Neural cell (in vitro differentiated cells): ENCODE results near the gene GTF2F2.

Experiments used
- EP300 ChIP-seq: fragments of 450-650 bp; conservative IDR thresholded peaks from 2 replicates; pipeline ENCODE4 v1.6.1; 2014; ENCODE audit warnings: antibody characterized with exemption, mild to moderate bottlenecking, moderate library complexity; ENCODE audit not compliant: poor library complexity, severe bottlenecking
- EZH2 ChIP-seq: fragments of 200-600, 300-800 bp; shearing (Covaris generic), sonication (generic); IDR thresholded peaks from 2 replicates; pipeline ENCODE4 v1.6.1; 2014; ENCODE audit warnings: antibody characterized with exemption, low read length, borderline replicate concordance, mild to moderate bottlenecking; ENCODE audit not compliant: insufficient read depth, poor library complexity, severe bottlenecking
- POLR2AphosphoS5 ChIP-seq: IDR thresholded peaks from 2 replicates; pipeline ENCODE4 v1.6.1; 2012
- RAD21 ChIP-seq: fragments of 450-650 bp; conservative IDR thresholded peaks from 2 replicates; pipeline ENCODE4 v1.6.1; 2014; ENCODE audit warnings: antibody characterized with exemption, mild to moderate bottlenecking, moderate library complexity
- TAF1 ChIP-seq: IDR thresholded peaks from 2 replicates; pipeline ENCODE4 v1.6.1; 2012; ENCODE audit warnings: low read depth
- TF ChIP-seq, protein P1 (sequence below): fragments of 450-650 bp; IDR thresholded peaks from 2 replicates; pipeline ENCODE4 v1.5.1; 2014; ENCODE audit warnings: antibody characterized with exemption, mild to moderate bottlenecking, moderate library complexity; ENCODE audit not compliant: poor library complexity, severe bottlenecking

DNA sequence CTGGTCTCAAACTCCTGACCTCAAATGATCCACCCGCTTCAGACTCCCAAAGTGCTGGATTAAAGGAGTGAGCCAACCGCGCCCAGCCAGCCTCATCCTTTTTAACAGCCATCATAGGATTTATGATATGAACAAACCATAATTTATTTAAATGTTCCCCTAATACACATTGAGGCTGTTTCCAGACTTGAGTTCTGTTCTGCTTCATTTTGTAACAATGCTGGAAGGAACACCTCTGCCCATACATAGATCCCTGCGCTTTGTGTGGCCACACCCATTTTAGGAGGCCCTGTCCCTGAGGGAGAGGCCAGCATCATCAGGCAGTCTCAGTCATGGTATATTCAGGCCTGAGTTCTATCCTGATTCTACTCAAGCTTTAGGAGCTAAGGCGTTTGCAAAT lies 184.8 kb downstream of the GTF2F2 start:
- TF ChIP-seq POLR2AphosphoS5 (no peak), EZH2 (no peak), TAF1 (no peak), EP300 (no peak), RAD21 (no peak)
- TF ChIP-seq, protein P1, sequence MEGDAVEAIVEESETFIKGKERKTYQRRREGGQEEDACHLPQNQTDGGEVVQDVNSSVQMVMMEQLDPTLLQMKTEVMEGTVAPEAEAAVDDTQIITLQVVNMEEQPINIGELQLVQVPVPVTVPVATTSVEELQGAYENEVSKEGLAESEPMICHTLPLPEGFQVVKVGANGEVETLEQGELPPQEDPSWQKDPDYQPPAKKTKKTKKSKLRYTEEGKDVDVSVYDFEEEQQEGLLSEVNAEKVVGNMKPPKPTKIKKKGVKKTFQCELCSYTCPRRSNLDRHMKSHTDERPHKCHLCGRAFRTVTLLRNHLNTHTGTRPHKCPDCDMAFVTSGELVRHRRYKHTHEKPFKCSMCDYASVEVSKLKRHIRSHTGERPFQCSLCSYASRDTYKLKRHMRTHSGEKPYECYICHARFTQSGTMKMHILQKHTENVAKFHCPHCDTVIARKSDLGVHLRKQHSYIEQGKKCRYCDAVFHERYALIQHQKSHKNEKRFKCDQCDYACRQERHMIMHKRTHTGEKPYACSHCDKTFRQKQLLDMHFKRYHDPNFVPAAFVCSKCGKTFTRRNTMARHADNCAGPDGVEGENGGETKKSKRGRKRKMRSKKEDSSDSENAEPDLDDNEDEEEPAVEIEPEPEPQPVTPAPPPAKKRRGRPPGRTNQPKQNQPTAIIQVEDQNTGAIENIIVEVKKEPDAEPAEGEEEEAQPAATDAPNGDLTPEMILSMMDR = no peak
